ENCODE results near the gene VSNL1. TPM values are rescaled to one million over a fixed set of nuclear protein-coding genes. Genes with fewer than 3 reads are reported as not detected.

The VSNL1 gene
- total and polyA plus RNA-seq, 9 donors: 0.41 to 9.4 (median 2.7) TPM; not detected in 1

DNA sequence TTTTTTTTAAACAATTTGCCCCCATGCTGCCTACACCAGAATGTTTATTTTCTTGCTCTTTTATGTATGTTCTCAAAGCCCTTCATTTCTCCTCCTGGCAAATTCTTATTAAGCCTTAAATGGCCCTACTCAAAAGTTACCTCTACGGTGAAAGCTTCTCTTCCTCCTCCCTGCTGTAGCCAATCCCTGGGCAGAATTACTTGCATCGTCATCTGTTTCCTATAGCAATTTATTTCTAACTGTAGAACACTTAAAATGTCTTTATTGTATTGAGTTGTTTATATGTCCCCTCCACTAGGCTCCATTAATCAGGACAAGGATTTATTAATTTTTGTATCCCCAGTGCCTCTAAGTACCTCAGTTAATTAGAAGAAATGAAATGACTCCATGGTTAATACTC lies 19.7 kb upstream of the VSNL1 start:
- no peak for DNase-seq
- Histone ChIP-seq H3K36me3 (no peaks in the 10 kb centered on the region), H3K9me3 (no peaks in the 10 kb centered on the region), H3K4me3 (no peak overlapping the region), H3K27ac (no peak overlapping the region), H3K4me1 (ENCODE audit: insufficient read depth) (no peaks in the 10 kb centered on the region), H3K27me3 (no peaks in the 10 kb centered on the region)
- WGBS, 3 donors: 85 to 89% (median 85%) methylated on average over 2 of the region's 2 CpGs
- TF ChIP-seq, protein P1, sequence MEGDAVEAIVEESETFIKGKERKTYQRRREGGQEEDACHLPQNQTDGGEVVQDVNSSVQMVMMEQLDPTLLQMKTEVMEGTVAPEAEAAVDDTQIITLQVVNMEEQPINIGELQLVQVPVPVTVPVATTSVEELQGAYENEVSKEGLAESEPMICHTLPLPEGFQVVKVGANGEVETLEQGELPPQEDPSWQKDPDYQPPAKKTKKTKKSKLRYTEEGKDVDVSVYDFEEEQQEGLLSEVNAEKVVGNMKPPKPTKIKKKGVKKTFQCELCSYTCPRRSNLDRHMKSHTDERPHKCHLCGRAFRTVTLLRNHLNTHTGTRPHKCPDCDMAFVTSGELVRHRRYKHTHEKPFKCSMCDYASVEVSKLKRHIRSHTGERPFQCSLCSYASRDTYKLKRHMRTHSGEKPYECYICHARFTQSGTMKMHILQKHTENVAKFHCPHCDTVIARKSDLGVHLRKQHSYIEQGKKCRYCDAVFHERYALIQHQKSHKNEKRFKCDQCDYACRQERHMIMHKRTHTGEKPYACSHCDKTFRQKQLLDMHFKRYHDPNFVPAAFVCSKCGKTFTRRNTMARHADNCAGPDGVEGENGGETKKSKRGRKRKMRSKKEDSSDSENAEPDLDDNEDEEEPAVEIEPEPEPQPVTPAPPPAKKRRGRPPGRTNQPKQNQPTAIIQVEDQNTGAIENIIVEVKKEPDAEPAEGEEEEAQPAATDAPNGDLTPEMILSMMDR (IDR thresholded peaks at IDR 0.05): no peak
- no peak for TF ChIP-seq EP300 (IDR thresholded peaks at IDR 0.05)
- TF ChIP-seq POLR2A (IDR thresholded peaks at IDR 0.05): no peak
- intact Hi-C loops (cut with DNase I): no loop called here

GRCh38 chr2:17521621-17522020 lies 18.9 kb upstream of the VSNL1 start:
- Histone ChIP-seq H3K9me3 (no peaks in the 10 kb centered on the region), H3K27me3 (no peaks in the 10 kb centered on the region), H3K4me1 (ENCODE audit: insufficient read depth) (no peaks in the 10 kb centered on the region), H3K4me3 (no peak overlapping the region), H3K36me3 (no peaks in the 10 kb centered on the region), H3K27ac (no peak overlapping the region)
- 73 to 85% (median 75%) methylated on average over 2 of the region's 2 CpGs for WGBS, 3 donors
- intact Hi-C loops (cut with DNase I): no loop called here
- no peak for TF ChIP-seq POLR2A (IDR thresholded peaks at IDR 0.05)
- TF ChIP-seq EP300 (IDR thresholded peaks at IDR 0.05): no peak
- TF ChIP-seq, protein P1 (IDR thresholded peaks at IDR 0.05): no peak
- DNase-seq: no peak

DNA sequence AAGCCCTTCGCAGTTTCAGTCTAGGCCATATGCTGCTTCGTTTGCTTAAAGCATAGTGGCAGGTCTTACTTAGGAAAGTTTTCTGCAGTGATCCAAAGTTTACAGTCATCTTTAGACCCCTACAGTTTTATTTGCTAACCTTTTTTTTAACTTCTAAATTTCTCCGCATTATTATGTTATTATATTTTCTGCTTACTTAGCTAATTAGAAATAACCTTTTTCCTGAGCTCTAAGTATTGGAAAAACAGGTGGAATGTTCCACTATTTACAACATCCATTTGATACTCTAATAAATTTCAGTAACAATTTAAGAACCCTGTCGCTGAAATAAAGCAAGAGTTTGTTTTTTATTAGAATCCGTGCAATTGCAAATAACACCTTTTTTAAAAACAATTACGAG lies 18.2 kb upstream of the VSNL1 start:
- no peaks in the 10 kb centered on the region for H3K9me3 ChIP-seq
- intact Hi-C loops (cut with DNase I): no loop called here
- no peaks in the 10 kb centered on the region for H3K36me3 ChIP-seq
- no peak overlapping the region for H3K4me3 ChIP-seq
- no peaks in the 10 kb centered on the region for H3K4me1 ChIP-seq (ENCODE audit: insufficient read depth)
- TF ChIP-seq, protein P1 (IDR thresholded peaks at IDR 0.05): no peak
- TF ChIP-seq EP300 (IDR thresholded peaks at IDR 0.05) (no peak), POLR2A (IDR thresholded peaks at IDR 0.05) (no peak)
- no peak overlapping the region for H3K27ac ChIP-seq
- 85 to 89% (median 85%) methylated on average over 6 of the region's 6 CpGs for WGBS, 3 donors
- no peak for DNase-seq
- H3K27me3 ChIP-seq: no peaks in the 10 kb centered on the region

DNA sequence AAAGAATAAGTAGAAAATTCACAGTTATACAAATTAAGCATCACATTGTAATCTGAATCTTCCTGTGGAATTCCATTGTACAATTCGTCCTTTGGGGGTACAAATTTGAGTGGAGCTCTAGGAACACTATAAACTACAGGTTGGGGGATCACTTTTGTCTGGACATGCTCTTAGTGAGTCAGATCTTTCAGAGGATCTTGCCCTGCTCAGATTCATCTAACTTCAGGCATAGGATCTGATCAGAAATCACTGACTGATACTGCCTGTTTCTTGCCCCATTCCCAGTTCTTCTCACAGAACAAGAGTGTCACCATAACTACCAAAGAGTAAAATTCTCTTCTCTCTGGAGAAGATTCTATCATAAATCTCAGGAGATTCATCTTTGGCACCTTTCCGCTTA lies 10.7 kb upstream of the VSNL1 start:
- no peaks in the 10 kb centered on the region for H3K9me3 ChIP-seq
- WGBS, 3 donors: 74 to 87% (median 81%) methylated on average over 2 of the region's 2 CpGs
- no peak overlapping the region for H3K27ac ChIP-seq
- no peaks in the 10 kb centered on the region for H3K27me3 ChIP-seq
- intact Hi-C loops (cut with DNase I): no loop called here
- no peaks in the 10 kb centered on the region for H3K4me1 ChIP-seq (ENCODE audit: insufficient read depth)
- TF ChIP-seq, protein P1 (IDR thresholded peaks at IDR 0.05): no peak
- no peak for TF ChIP-seq EP300 (IDR thresholded peaks at IDR 0.05)
- no peak for TF ChIP-seq POLR2A (IDR thresholded peaks at IDR 0.05)
- H3K4me3 ChIP-seq: no peak overlapping the region
- no peak for DNase-seq
- H3K36me3 ChIP-seq: no peaks in the 10 kb centered on the region

GRCh38 chr2:17533546-17533945 lies 7.0 kb upstream of the VSNL1 start:
- no peaks in the 10 kb centered on the region for H3K4me1 ChIP-seq (ENCODE audit: insufficient read depth)
- no peaks in the 10 kb centered on the region for H3K36me3 ChIP-seq
- intact Hi-C loops (cut with DNase I): no loop called here
- H3K9me3 ChIP-seq: no peaks in the 10 kb centered on the region
- H3K27ac ChIP-seq: no peak overlapping the region
- TF ChIP-seq EP300 (IDR thresholded peaks at IDR 0.05): no peak
- TF ChIP-seq, protein P1 (IDR thresholded peaks at IDR 0.05): no peak
- TF ChIP-seq POLR2A (IDR thresholded peaks at IDR 0.05): no peak
- no peaks in the 10 kb centered on the region for H3K27me3 ChIP-seq
- H3K4me3 ChIP-seq: no peak overlapping the region
- no peak for DNase-seq
- 68 to 81% (median 72%) methylated on average over 2 of the region's 2 CpGs for WGBS, 3 donors
